Pulmonary artery endothelial cell (primary cell): ENCODE measurements around the gene SLIT3. TPM values are rescaled to one million over a fixed set of nuclear protein-coding genes. Genes with fewer than 3 reads are reported as not detected.

Experiments
- DNase-seq: peaks from one replicate; pipeline ENCODE4 v3.0.0-alpha.2; 2011; ENCODE audit warnings: low read depth, low spot score
- total RNA-seq: library from RNA; depleted of rRNA; stranded (reverse); fragments of >200 nt; gene quantifications from 2 replicates; pipeline ENCODE4 v1.2.3, GENCODE V29; 2014

SLIT3 gene
- total RNA-seq, 1 donor from 2014 or later: 0.99 TPM

DNA sequence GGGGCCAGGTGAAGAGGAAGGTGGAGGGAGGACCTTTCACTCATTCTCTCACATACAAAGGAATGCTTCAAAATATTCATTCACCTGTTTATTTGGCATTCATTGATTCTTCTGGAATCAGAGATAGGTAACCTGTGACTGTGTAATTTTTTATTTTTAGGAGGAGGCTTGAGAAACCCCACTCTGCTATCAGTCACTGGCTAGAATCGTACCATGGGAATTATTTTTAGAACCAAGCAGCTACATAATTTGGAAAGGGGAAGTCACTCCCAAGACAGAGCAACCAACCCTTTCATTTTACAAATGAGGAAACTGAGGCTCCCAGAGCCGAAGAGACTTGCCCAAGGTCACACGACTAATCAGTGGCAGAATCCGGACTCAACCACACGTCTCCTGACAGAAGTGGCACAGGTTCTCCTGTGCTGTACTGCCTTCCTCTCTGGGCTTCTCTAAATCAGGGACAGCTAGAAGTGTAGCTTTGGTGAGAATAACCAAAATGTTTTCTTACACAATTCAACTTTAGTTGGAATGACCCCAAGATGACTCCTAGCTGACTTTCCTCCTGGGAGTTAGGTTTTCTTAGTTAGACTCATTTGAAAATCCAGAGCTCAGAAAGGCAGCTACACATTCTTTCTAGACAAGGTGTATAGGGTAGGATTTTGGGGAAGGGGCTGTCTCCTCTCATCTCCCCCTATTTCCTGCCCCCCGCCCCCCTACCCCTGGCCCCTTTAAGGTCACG is 457.5 kb downstream of the SLIT3 start:
- no peak for DNase-seq

- DNase-seq: no peak
Measured at GRCh38 chr5:168842571-168843205, 458.3 kb downstream of the SLIT3 start.

- DNase-seq: no peak
Measured at GRCh38 chr5:168837852-168838251, 463.1 kb downstream of the SLIT3 start.

DNA sequence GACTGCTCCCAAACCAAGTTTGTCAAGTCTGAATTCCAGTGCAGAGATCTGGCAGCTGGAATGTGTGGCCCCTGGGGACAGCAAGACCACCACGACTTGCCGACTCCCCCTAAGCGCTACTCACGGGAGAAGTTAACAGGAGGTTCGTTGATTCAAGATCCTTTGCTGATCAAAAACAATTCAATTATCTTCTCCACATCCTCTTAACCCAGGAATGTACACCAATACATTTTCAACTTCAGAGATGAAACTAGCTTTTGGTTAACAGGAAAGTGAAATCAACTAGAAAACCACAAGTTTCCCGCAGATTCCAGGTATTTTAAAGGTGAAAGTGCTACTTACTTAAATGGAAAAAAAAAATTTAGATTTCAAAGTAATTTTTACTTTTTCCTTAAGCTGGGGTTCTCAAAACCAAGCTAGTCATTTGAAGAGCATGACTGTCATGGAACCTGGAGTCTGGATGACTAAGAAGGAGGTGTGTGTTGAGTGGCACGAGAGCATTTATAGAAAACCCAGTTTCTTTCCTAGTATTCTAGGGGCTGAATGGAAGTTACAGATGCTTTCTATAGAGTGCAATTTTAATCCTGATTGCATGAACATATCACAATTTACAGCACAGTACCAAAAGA is 464.2 kb downstream of the SLIT3 start:
- DNase-seq: no peak

GRCh38 chr5:168833936-168834335 is 467.0 kb downstream of the SLIT3 start:
- DNase-seq: no peak

GRCh38 chr5:168833383-168833782 is 467.6 kb downstream of the SLIT3 start:
- no peak for DNase-seq

GRCh38 chr5:168832308-168832707 is 468.6 kb downstream of the SLIT3 start:
- DNase-seq: no peak

DNA sequence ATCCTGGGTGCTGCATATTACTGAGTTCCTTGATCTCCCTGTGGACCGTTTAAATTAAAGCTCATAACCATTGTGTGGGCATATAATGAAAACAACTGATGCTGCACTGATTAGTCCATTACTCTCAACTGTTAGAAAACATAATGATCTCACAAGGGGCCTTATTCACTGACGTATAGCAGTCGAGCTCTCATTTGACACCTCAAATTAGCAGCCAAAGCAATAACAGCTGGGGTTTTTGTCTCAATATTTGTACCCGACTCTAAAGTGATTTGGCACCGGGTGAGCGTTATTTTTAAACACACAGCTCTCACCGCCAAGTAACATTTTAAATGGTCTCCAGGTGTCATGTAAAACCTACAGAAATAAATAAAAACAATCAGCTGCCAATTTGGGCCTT is 469.6 kb downstream of the SLIT3 start:
- DNase-seq: no peak

DNA sequence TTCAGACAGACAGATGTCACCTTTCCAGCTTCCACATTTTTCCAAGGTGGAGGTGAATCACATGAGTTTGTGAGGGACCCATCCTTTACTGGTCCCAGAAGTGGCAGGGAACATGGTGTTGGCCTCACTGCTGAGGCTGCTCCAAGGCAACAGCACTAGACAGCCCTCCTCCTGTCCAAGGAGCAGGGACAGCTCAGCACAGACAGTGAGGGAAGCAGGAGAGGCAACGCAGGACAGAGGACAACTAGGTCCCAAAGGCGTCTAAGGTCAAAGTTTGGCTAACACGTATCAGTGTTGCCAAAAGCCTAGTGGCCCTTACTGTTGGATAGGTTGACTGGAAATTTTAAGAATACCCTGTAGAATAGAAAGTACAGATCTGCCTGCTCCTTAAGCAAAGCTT is 470.1 kb downstream of the SLIT3 start:
- DNase-seq: no peak

DNA sequence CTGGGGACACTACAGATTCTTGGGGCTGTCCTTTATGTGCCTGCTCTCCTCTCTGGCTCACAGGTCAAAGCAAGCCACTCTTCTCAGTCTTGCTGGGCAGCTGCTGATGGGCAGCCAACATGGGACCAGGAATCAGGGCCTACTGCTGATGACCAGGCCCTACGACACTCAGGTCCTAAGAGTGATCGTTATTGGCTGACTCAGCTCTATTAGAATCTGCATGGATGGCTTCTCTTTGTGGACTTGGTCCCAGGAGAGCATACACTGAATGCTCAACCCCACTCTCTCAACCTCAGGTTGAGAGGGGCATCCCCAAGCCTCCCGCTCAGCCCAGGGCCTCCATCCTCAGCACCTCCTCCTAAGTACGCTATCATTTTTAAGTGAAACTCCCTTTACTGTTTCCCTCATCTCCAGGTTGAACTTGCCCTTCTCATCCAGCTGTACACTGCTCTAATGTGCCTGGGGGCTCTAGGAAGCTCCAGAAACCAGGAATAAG is 471.0 kb downstream of the SLIT3 start:
- DNase-seq: no peak

DNA sequence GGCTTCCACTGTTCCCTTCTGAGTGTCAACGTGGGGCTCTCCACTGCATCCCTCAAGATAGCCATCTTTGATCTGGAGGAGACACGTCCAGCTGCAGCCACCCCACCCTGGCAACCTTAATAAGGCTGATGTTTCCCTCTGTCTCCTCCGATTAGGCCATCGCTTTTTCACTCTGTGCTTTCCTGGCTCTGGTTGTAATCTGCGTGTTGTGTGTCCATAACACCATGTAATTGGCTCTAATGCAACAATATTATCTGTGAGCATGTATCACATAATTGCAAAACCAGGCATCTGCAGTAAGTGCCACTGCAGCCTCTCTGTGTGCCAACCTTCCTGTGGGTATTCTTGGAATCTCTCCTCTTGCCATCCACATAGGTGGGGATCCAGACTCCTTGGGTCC is 471.9 kb downstream of the SLIT3 start:
- no peak for DNase-seq

DNA sequence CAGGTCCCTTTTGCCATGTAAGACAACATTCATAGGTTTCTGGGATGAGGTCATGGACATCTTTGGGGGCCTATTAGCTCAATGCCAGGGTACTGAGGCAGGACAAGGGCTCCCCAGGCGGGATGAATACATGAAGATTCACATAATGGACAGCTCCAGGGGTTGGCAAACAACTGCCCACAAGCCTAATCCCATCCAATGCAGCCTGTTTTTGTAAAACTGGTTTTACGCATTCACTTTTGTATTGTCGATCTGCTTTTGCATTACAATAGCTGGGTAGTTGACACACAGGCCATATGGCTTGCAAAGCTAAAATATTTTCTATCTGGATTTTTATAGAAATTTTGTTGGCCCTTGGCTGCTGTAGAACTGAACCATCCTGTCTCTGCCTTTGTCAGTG is 473.3 kb downstream of the SLIT3 start:
- DNase-seq: no peak

- DNase-seq: no peak
Measured at GRCh38 chr5:168826246-168826725, 474.7 kb downstream of the SLIT3 start.

DNA sequence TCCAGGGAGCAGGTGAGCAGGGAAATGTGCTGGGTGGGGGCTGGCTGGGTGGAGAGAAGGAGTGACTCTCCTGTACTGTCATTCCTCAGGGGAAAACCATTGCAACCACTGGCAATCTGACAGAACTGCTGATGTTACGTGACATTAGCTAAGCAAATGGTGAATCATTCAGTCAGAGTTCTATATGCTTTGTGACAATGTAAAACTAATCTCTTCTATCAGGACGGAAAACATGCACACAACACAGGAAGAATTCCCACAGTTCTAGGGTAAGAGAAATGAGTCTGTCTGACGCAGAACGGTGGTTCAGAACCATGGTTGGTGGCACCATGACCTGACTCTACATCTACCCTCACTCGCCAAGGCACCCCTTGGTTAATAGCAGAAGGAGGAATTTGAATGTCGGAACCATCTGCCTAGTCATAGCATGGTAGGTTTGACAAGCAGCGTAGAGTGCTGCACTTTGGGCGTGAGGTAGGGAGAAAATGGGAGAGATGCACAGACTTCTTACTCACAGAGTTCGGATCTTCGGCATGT is 478.1 kb downstream of the SLIT3 start:
- no peak for DNase-seq

DNA sequence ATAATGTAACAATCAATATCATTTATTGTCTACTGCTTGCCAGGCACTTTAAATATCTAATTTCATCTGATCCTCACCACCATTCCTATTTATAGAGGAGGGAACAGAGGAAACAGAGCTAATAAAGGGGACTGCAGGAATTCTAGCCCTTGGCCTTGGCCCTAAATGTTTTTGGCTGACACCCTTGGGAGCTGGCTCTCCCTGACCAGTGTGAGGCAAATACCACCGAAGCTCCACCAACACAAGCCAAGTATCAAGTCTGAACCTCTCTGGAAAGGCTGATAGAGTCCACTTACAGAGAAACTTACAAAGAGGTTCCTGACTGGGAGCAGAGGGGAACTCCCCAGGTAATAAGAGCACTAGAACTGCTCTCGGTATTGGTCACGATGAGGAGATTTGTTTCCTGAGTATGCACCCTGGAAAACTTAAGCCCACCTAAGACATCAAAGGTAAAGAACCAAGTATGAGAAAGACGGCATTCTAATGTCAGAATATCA is 478.6 kb downstream of the SLIT3 start:
- DNase-seq: no peak

GRCh38 chr5:168820874-168821273 is 480.1 kb downstream of the SLIT3 start:
- no peak for DNase-seq

DNA sequence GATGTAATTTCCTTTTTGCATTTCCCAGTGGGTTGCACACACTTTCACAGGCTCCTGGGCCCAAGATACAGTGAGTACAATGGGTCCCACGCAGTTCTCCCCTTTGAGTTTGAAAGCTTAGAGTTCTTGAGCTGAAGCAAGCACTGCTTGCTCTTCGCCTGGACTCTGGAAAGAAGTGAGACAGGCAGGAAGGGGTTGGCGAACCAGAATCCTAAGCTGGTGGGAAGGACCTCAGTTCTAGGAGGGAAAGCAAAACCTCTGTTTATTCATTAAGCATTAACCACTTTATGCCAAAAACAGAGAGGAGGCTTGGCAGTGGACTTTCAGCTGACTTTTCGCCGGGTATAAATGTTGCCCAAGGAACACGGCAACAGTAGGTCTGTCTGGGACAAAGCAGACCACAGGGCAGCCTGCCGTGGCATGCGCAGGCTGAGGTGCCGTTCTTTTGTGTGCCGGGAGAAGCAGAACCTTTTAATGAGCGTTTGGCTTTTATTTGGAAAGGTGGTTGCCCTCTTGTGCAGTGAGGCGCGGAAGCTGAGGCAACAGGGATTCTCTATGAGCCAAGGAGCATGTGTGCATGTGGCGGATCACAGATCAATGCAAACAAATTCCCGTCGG is 481.8 kb downstream of the SLIT3 start:
- DNase-seq: no peak

DNA sequence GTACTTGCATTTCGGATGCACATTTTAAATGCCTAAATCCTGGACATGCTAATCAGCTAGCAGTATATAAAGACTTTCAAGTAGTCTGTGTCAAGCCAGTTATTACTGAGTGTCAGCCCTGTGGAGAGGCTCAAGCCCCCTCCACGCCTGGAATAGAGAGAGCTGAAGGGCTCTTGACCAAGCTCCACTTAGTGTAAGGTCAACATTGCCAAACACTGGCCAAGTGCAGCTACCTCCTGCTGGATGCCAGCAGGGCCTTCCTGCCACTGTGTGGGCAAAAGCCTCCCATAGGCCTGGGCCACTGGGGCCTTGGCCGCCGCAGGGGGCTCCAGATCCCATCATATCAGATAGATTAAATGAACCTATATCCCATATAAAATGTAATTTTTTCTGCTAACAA is 482.4 kb downstream of the SLIT3 start:
- no peak for DNase-seq

GRCh38 chr5:168817591-168817990 is 483.3 kb downstream of the SLIT3 start:
- no peak for DNase-seq

DNA sequence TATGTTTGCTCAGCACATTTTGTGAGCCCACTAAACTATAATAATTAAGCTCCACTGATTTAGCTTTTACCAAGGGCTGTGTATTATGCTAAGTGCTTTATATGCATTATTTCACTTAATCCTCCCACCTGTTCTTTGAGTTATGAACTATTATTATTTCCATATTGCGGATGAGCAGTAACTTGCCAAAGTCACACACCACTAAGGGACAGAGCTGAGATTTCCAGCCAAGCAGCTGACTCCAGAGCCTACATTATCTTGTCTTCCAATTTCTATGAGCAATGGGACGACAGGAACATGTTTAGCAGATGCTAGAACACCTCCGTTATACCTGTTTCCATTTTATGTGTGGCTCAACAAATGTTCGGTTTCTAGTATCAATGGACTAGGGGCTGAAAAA is 484.3 kb downstream of the SLIT3 start:
- DNase-seq: no peak

DNA sequence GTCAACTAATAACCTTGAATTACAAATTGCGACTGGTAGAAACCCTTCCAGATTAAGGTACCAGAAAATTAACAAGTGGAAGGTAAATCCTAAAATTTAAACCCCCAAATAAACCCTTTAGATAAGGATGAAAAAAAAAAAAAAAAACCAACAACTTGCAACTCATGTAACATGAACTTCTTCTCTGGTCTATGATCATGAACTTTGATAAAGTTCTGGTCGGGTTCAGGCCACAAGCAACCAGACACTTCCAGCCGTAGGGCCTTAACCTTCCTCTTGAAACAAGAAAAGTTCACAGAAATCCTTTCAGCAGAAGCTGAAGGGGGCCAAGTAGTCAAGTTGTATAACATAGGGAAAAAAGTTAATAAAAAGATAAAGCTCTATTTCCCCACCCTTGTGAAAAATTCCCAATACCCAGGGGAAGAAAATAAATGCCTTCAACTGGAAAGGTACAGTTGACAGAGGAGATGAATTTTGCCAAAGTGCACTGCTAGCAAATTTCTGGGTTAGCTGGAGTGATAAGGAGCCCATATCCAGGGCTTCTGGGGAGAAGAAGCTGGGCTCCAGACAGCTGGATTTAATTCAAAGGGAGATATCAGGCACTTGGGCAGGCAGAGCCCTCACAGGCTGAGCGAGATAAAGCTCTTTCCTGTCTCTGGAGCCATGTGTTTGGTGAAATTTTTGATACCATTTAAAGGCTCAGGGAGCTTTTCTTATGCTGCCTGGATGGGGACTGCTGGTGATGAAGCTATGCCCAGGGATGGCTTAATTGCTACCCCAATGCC is 487.6 kb downstream of the SLIT3 start:
- DNase-seq: no peak
